ENCODE data around the gene GPR183.

DNA sequence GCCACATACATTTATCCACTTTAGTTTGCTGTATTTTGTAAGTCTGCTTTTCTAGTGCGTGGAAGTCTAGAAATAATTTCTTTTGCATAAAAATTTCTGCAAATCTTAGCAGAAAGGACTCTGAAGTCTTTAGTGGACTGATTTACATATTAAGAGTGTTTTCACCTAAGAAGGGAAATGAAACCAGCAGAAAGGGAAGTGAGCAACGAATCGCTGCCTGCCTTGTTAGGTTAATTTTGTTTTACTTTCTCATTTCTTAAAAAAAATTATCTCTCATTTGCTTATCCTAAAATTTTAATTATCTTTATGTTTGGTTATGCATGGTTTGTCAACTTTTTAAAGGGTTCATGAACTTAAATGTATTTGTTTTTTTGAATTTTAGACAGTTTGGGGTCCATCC is 48.3 kb downstream of the GPR183 start:
- TF ChIP-seq, protein P1, sequence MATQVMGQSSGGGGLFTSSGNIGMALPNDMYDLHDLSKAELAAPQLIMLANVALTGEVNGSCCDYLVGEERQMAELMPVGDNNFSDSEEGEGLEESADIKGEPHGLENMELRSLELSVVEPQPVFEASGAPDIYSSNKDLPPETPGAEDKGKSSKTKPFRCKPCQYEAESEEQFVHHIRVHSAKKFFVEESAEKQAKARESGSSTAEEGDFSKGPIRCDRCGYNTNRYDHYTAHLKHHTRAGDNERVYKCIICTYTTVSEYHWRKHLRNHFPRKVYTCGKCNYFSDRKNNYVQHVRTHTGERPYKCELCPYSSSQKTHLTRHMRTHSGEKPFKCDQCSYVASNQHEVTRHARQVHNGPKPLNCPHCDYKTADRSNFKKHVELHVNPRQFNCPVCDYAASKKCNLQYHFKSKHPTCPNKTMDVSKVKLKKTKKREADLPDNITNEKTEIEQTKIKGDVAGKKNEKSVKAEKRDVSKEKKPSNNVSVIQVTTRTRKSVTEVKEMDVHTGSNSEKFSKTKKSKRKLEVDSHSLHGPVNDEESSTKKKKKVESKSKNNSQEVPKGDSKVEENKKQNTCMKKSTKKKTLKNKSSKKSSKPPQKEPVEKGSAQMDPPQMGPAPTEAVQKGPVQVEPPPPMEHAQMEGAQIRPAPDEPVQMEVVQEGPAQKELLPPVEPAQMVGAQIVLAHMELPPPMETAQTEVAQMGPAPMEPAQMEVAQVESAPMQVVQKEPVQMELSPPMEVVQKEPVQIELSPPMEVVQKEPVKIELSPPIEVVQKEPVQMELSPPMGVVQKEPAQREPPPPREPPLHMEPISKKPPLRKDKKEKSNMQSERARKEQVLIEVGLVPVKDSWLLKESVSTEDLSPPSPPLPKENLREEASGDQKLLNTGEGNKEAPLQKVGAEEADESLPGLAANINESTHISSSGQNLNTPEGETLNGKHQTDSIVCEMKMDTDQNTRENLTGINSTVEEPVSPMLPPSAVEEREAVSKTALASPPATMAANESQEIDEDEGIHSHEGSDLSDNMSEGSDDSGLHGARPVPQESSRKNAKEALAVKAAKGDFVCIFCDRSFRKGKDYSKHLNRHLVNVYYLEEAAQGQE (IDR thresholded peaks at IDR 0.05; ENCODE audit: insufficient read depth in 1 of 2, low read depth in 2 of 2, low read length in 2 of 2), result no peak
- no peak for TF ChIP-seq POLR2AphosphoS5 (IDR thresholded peaks at IDR 0.05; ENCODE audit: low read depth, low read length)
- TF ChIP-seq TAF1 (IDR thresholded peaks at IDR 0.05; ENCODE audit: borderline replicate concordance, insufficient read depth, low read length), result no peak
- TF ChIP-seq SIN3A (IDR thresholded peaks at IDR 0.05; ENCODE audit: borderline replicate concordance, insufficient read depth, low read length), result no peak
- TF ChIP-seq FOXP2 (optimal IDR thresholded peaks at IDR 0.05; ENCODE audit: borderline replicate concordance, extremely low read depth, extremely low read length, insufficient read depth), result no peak

Data from PFSK-1 (cell line).